Measurements from ENCODE around the gene HSD11B2.

GRCh38 chr16:67392301-67393059 is 38.4 kb upstream of the HSD11B2 start:
- TF ChIP-seq, protein P1, sequence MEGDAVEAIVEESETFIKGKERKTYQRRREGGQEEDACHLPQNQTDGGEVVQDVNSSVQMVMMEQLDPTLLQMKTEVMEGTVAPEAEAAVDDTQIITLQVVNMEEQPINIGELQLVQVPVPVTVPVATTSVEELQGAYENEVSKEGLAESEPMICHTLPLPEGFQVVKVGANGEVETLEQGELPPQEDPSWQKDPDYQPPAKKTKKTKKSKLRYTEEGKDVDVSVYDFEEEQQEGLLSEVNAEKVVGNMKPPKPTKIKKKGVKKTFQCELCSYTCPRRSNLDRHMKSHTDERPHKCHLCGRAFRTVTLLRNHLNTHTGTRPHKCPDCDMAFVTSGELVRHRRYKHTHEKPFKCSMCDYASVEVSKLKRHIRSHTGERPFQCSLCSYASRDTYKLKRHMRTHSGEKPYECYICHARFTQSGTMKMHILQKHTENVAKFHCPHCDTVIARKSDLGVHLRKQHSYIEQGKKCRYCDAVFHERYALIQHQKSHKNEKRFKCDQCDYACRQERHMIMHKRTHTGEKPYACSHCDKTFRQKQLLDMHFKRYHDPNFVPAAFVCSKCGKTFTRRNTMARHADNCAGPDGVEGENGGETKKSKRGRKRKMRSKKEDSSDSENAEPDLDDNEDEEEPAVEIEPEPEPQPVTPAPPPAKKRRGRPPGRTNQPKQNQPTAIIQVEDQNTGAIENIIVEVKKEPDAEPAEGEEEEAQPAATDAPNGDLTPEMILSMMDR (IDR thresholded peaks at IDR 0.05) = no peak
- no peak for TF ChIP-seq ZFX (IDR thresholded peaks at IDR 0.05; ENCODE audit: borderline replicate concordance)

All from 22Rv1 (cell line).